HG03135 (cell line): ENCODE measurements around the gene PPP1R1B.

Experiments used
- ATAC-seq: cut with Tn5 transposase; IDR thresholded peaks from one replicate; pipeline ENCODE4 v1.9.1; 2021; ENCODE audit warnings: mild to moderate bottlenecking, moderate library complexity; ENCODE audit not compliant: unreplicated experiment

Gene PPP1R1B

GRCh38 chr17:39631403-39631802 lies 4.7 kb downstream of the PPP1R1B start:
- no peak for ATAC-seq

DNA sequence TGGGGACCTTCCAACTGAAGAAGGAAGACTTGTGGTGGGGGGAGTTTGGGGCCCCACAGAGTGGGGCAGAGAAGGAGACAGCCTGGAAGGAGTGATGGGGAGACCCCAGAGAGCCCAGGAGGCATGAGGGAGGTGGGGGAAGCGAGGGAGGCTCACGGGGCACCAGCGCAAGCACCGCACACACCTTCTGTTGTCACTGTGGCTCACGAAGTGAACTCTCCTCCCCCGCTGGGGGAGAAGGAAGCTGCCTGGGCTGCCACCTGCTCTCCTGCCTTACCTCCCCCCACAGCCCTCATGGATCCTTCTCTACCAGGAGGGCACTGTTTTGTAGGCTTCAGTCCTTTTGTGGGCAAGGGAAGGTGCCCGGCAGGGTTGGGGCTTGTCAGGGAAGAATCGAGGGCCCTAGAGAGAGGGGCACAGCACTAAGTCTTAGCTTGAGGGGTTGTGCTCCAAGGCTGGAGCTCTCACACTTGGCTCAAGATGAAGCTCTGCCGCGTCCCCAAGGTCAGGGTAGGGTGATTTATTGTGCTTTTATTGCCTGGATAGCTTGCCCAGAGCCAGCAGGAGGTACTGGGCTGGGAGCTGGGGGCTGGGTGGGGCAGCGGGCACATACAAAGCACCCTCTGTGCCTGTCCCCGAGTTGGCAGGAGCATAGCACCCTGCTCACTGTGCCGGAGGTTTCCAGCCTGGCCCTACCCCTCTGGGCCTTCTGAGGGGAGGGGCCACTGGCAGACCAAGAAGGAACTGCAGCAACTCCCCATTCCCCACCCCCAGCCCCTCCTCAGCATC lies 5.6 kb downstream of the PPP1R1B start:
- ATAC-seq: no peak

GRCh38 chr17:39633570-39634183 lies 6.9 kb downstream of the PPP1R1B start:
- no peak for ATAC-seq

DNA sequence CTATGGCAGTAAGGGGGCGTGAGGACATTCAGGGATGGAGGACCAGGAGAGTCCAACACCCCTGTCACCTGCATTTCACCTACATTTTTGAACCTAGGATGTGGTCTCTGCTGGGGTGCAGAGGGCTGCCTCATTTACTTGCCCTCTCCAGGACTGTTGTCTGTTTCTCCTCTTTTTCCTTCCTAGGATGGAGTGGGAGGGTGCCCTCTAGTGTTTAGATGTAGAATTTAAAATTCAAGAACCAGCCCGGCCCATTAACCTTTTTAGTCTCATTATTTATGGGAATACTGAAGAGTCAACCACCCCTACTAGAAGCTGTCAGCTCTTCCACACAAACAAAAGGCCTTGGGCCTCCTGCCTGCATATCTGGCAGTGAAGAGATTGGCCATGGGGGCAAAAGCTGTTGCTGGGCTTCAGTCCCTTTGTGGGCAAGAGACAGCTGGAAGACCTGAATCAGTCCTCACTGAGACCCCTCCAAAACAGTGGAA lies 7.7 kb downstream of the PPP1R1B start:
- no peak for ATAC-seq

DNA sequence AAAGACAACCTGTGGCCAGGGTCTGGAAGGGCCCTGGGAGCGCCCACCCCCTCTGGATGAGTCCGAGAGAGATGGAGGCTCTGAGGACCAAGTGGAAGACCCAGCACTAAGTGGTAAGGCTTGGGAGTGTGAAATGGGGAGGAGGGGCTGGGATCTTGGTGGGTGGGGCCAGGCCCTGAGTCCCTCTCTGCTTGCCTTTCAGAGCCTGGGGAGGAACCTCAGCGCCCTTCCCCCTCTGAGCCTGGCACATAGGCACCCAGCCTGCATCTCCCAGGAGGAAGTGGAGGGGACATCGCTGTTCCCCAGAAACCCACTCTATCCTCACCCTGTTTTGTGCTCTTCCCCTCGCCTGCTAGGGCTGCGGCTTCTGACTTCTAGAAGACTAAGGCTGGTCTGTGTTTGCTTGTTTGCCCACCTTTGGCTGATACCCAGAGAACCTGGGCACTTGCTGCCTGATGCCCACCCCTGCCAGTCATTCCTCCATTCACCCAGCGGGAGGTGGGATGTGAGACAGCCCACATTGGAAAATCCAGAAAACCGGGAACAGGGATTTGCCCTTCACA lies 8.9 kb downstream of the PPP1R1B start:
- no peak for ATAC-seq

DNA sequence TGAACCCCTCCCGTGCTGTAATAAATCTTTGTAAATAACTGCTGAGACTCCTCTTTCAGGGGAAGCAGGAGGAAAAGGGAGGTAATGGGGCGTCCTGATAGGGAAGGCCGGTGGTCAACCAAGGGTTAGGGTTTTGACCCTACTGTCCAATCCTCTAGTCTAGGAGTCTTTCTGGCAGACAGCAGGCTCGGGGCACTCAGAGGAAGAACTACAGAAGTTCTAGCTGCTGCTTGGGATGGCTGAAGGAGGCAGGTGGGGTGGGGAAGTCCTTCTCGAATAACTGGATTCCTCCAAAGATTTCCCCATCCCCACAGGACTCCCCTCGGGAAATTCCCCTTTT lies 9.8 kb downstream of the PPP1R1B start:
- ATAC-seq: peak; percentile 35

DNA sequence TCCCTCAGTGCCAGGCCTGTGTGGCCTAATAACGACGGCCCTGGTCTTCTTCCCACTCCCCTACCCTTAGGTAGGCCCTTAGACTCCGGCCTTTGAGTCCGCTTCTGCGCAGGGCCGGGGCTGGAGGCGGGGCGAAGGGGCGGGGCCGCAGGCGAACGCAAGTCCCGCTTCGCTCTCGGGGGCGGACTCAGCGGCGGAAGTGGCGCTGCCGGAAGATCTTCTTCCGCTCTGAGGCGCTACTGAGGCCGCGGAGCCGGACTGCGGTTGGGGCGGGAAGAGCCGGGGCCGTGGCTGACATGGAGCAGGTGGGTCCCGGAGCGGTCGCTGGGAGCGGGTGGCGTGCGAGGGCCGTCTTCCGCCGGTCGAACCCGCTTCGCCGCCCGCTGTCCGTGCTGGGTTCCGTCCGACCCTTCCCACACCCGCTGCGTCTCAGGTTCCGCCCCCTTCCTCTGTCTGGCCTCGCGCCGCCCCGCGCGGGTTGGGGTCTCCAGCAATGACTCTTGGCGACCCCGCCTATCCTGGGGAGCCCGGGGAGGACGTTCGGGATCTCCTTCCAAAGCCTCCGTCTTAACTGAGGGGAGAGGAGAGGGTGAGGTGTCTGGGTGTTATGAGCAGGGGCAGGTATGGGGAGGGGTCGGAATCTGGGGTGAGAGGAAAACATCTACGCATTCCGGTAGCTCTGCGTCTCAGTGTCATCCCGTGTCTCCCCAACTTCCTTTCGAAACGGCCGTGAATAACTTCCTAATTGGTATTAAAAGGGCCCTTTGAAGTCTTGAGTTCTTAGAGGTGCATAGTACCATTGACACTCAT lies 10.4 kb downstream of the PPP1R1B start, which contains the start of gene STARD3:
STARD3 (plus strand) TSS at position 218 of the 810 bp plus-strand sequence. CDS start 16,388 bp downstream, outside the sequence.
- peak; percentile 78 for ATAC-seq

DNA sequence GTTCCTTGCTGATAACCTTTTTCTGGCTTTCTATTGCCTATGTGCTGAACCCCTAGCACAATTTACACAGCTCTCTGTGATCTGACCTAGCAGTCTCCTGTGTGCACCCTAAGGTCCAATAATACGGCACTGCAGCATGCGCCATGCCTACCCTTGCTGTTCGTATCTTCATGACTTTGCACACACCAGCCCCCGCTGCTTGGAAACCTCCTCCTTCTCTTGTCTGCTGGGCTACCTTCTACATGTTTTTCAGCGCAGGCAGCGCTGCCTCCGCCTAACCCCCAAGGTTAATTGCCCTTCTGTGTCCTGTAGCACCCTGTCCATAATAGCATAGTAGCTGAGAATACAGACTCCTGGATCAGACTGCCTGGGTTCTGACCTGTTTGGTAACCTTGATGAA lies 11.6 kb downstream of the PPP1R1B start:
- no peak for ATAC-seq

- ATAC-seq: no peak
Measured at GRCh38 chr17:39639043-39639442, 12.3 kb downstream of the PPP1R1B start.

GRCh38 chr17:39639566-39640458 lies 13.1 kb downstream of the PPP1R1B start:
- no peak for ATAC-seq

DNA sequence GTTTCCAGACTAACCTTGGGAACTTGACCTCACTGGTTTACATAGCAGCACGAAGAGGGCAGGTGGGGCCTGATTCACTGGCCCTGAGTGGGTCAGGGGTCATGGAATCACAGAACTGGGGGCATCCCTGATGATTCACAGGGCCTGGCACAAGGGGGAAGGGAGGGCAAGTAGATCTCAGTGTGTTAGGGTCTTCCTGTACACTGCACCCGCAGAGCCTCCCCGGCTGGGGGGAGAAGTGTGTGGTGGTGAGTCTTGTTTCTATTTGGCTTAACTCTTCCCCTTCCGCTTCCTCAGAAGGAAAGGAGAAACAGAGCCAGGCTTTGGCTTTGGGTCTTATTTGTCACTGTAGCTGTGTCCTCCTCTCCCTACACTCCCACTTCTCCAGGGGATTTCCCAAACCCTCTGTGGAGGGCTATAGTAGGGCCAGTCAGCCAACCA lies 13.9 kb downstream of the PPP1R1B start:
- no peak for ATAC-seq

DNA sequence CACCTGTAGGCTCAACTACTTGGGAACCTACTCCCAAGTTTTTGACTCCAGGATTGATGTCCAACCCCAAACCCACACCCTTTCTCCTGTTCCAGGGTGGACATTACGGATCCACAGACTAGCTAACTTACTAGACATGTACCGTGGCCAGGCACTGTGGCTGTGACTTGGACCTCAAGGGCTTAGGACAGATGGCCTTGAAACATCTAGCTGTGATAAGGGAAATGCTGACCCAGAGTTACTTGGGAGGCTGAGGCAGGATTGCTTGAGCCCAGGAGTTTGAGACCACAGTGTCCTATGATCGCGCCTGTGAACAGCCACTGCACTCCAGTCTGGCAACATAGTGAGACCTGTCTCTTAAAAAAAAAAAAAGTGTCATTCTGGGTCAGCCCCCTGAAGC lies 14.3 kb downstream of the PPP1R1B start:
- no peak for ATAC-seq

DNA sequence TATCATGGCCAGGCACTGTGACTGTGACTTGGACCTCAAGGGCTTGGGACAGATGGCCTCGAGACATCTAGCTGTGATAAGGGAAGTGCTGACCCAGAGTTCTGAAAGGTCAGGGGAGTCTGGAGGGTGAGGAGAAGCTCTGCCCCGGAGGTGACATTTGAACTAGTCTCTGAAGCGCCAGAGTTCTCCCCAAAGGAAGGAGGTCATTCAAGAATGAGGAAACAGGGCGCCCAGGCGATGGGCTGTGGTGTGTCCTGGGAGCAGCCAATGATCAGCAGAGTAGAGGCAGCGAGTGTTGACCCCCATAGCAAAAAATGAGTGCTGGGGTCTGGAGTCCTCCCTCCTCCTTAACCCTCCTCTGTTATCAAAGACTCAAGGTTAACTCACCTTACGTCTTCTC lies 15.1 kb downstream of the PPP1R1B start:
- no peak for ATAC-seq

DNA sequence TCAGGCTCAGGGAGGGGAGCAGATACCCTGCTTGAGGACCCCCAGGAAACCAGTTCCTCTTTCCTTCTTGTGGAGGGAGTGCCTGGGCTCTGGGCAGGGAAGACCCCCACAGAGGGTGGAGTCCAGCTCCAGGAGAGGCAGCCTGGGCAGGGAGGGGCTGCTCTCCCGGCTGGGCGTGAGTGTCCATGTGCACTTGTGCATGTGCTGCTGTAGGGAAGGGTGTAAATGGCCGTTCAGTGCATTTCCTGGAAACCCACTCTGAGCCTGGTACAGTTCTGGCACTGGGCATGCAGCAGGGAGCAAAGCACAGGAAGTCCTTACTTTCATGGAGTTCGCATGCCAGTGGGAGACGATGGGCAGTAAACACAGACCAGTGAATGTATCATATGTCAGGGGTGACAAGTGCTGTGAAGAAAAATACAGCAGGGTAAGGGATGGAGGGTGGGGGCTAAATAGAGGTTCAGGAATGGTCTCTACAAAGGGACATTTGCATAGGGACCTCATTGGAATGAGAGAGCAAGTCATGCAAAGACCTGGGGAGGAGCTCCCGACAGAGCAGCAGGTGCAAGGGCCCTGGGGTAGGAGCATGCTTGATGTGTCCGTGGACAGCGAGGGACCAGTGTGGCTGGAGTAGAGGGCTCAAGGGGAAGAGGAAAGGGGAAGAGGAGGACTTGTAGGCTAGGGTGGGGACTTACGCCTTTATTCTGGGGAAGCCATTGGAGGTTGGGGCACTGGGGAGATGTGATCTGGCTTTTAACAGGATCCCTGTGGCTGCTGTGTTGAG lies 15.7 kb downstream of the PPP1R1B start:
- ATAC-seq: no peak

GRCh38 chr17:39643271-39643670 lies 16.5 kb downstream of the PPP1R1B start:
- no peak for ATAC-seq

GRCh38 chr17:39647256-39647655 lies 20.5 kb downstream of the PPP1R1B start:
- ATAC-seq: no peak

- ATAC-seq: no peak
Measured at GRCh38 chr17:39648616-39649366, 22.0 kb downstream of the PPP1R1B start.

GRCh38 chr17:39650121-39650579 lies 23.4 kb downstream of the PPP1R1B start:
- ATAC-seq: no peak
